Cardiac muscle cell (in vitro differentiated cells and primary cell): ENCODE measurements around the gene MYOC. TPM values are rescaled to one million over a fixed set of nuclear protein-coding genes. Genes with fewer than 3 reads are reported as not detected.
"Not testable (repeated sequence)": the region's sequence is repeated elsewhere in the genome, so short reads cannot be mapped to it uniquely, and the experiment has no call there.

Experiments used
- DNase-seq, 2 donors: peaks; one replicate each; pipeline versions ENCODE4 v3.0.0 to v3.0.0-alpha.2; 2010 to 2017; ENCODE audit warnings: low read depth in 1 of 2, low spot score in 1 of 2
- H3K27ac ChIP-seq: fragments of 200-600 bp; sonication (generic); 2 replicates; pipeline ENCODE4 v1.5.1; 2016
- H3K27me3 ChIP-seq: fragments of 200-600 bp; sonication (generic); 2 replicates; pipeline ENCODE4 v1.6.0; 2016; ENCODE audit warnings: control low read depth
- H3K36me3 ChIP-seq: fragments of 200-600 bp; sonication (generic); 2 replicates; pipeline ENCODE4 v1.5.1; 2016; ENCODE audit warnings: control low read depth
- H3K4me1 ChIP-seq: fragments of 200-600 bp; sonication (generic); 2 replicates; pipeline ENCODE4 v1.8.1; 2017; ENCODE audit warnings: low read depth, mild to moderate bottlenecking, mixed run types
- H3K4me3 ChIP-seq: fragments of 200-600 bp; sonication (generic); 2 replicates; pipeline ENCODE4 v1.5.1; 2016; ENCODE audit warnings: mild to moderate bottlenecking
- H3K9me3 ChIP-seq: fragments of 200-600 bp; sonication (generic); 2 replicates; pipeline ENCODE4 v1.5.1; 2017; ENCODE audit warnings: low read depth, mild to moderate bottlenecking, control low read depth
- CTCF ChIP-seq: IDR thresholded peaks from 2 replicates; pipeline ENCODE4 v1.5.1; 2012; ENCODE audit warnings: low read depth, mild to moderate bottlenecking, low read length
- polyA plus RNA-seq: library from polyadenylated mRNA; unstranded; fragments of >200 nt; fragmentation: Nextera tagmentation; extraction: Ambion mirVana; gene quantifications from 2 replicates; pipeline ENCODE4 v1.2.1, GENCODE V29; 2016
- total RNA-seq: library from RNA; depleted of rRNA; stranded (reverse); fragments of >200 nt; gene quantifications from 2 replicates; pipeline ENCODE4 v1.2.3, GENCODE V29; 2016

MYOC gene
- total and polyA plus RNA-seq, 2 experiments from 2014 or later: 0.12 TPM; not detected in 1

DNA sequence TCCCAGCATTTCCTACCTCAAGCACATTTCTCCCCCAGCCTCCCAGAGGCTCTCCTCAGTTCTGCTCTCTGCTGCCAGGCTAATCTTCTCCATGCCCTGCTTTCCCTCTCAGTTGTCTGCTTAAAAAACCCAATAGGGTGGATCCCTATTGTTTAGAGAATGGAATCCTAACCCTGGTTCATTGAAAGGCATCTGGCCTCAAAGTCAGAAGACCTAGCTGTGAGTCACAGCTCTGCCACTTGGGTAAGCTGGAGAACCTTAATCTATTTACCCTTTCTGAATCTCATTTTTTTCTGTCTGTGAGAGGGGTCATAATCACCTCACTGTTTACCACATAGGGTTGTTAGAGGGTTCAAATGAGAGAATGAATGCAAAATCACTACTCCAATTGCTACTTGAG is 12.5 kb upstream of the MYOC start:
- no peaks in the 10 kb centered on the region for H3K4me1 ChIP-seq
- no peak overlapping the region for H3K4me3 ChIP-seq
- no peaks in the 10 kb centered on the region for H3K27me3 ChIP-seq
- TF ChIP-seq CTCF: no peak
- H3K9me3 ChIP-seq: no peaks in the 10 kb centered on the region
- no peak for DNase-seq
- H3K36me3 ChIP-seq: no peaks in the 10 kb centered on the region
- no peak overlapping the region for H3K27ac ChIP-seq

DNA sequence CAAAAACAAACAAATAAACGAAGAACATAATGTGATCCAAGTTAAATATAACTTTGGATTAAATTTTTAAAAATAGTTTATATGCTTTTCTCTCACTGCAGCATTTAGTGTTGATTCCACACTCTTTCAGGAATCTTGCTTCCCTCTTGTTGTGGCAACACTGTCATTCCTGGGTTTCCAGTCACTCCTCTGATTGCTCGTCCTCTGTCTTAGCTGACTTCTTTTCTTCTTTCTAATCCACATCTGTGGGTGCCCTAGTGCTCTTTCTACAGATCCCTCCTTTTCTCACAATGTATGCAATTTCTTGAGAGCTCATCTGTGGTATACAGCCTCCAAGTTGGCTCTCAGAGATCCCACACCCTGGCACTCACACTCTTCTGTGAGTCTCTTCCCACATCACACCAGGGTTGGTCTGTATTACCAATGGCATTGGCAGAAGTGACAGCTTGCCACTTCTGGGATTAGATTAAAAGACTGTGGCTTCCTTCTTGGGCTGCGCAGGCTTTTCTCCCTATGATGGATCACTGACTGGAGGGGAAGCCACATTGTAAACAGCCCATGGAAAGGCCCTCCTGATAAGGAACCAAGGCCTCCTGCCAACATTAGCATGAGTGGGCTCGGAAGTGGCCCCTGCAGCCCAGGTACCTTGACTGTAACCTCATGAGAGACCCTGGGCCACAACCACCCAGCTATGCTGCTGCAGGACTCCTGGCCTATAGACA is 11.5 kb upstream of the MYOC start:
- H3K4me1 ChIP-seq: no peaks in the 10 kb centered on the region
- H3K9me3 ChIP-seq: no peaks in the 10 kb centered on the region
- TF ChIP-seq CTCF: no peak
- H3K4me3 ChIP-seq: no peak overlapping the region
- H3K27ac ChIP-seq: no peak overlapping the region
- no peak for DNase-seq
- no peaks in the 10 kb centered on the region for H3K27me3 ChIP-seq
- no peaks in the 10 kb centered on the region for H3K36me3 ChIP-seq

DNA sequence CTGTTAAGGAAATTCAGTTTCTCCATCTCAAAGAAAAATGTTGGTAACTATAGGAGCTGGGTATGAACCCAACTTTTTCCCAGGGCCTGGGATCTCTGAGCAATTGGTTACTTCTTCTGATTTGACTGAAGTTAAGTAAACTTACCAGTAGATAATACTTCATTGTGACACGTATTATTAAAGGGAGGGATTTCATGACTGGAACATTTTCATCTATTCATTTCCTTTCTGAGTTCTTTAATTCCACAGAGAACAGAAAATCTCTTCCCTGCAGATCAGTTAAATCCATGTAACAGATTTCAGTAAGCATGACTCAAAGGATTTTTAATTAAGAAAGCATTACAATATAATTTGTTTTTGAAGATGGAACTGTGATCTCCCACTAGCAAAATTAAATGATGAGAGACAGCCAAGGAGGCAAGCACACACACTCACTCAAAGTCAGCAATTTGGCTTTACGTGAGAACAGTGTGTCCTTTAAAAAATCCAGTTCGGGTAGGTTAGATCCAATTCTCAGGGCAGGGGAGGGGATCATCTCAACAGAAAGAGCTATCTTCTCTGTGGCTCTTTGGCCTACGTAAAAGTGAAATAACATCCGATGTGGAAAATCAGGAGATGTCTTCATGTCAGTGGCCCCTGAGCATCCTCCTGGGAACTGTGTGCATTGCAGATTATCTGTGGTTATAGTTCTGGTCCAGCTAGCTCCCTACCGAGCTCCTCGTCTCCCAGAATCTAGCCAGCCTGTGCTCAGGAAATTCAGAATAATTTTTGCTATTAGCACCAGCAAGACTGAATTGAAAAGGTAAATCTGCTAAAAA is 10.8 kb upstream of the MYOC start:
- no peak for TF ChIP-seq CTCF
- no peak for DNase-seq
- no peaks in the 10 kb centered on the region for H3K36me3 ChIP-seq
- H3K4me3 ChIP-seq: no peak overlapping the region
- no peak overlapping the region for H3K27ac ChIP-seq
- no peaks in the 10 kb centered on the region for H3K4me1 ChIP-seq
- no peaks in the 10 kb centered on the region for H3K9me3 ChIP-seq
- no peaks in the 10 kb centered on the region for H3K27me3 ChIP-seq

GRCh38 chr1:171661076-171661650 is 8.7 kb upstream of the MYOC start:
- H3K27ac ChIP-seq: no peak overlapping the region
- no peaks in the 10 kb centered on the region for H3K27me3 ChIP-seq
- no peaks in the 10 kb centered on the region for H3K4me1 ChIP-seq
- no peaks in the 10 kb centered on the region for H3K9me3 ChIP-seq
- DNase-seq: no peak
- H3K4me3 ChIP-seq: no peak overlapping the region
- TF ChIP-seq CTCF: no peak
- H3K36me3 ChIP-seq: no peaks in the 10 kb centered on the region

GRCh38 chr1:171656206-171656605 is 3.7 kb upstream of the MYOC start:
- not testable (repeated sequence) for H3K27me3 ChIP-seq, H3K36me3 ChIP-seq, DNase-seq, H3K9me3 ChIP-seq, H3K4me3 ChIP-seq
- Histone ChIP-seq H3K27ac (peak overlapping the region; percentile 98), H3K4me1 (peaks cover 26% of the 10 kb centered on the region)

GRCh38 chr1:171655746-171656116 is 3.2 kb upstream of the MYOC start:
- Histone ChIP-seq H3K36me3 (no peaks in the 10 kb centered on the region), H3K9me3 (no peaks in the 10 kb centered on the region), H3K4me1 (peaks cover 26% of the 10 kb centered on the region), H3K27me3 (no peaks in the 10 kb centered on the region), H3K4me3 (peak overlapping the region; percentile 4), H3K27ac (peak overlapping the region; percentile 98)
- no peak for TF ChIP-seq CTCF
- DNase-seq: no peak
